Fibroblast of the aortic adventitia (primary cell): Measurements from ENCODE around the gene APBA1. TPM values are rescaled to one million over a fixed set of nuclear protein-coding genes. Genes with fewer than 3 reads are reported as not detected.

Experiments used
- DNase-seq: peaks from one replicate; pipeline ENCODE4 v3.0.0-alpha.2; 2010; ENCODE audit warnings: low read depth
- H3K4me3 ChIP-seq: 2 replicates; pipeline ENCODE4 v1.5.1; 2011; ENCODE audit warnings: low read depth, mild to moderate bottlenecking, control low read depth, low read length, moderate library complexity
- CTCF ChIP-seq: IDR thresholded peaks from 2 replicates; pipeline ENCODE4 v1.5.1; 2011; ENCODE audit warnings: mild to moderate bottlenecking, low read length, control low read depth, inconsistent platforms; ENCODE audit not compliant: insufficient read depth
- total RNA-seq: library from RNA; depleted of rRNA; stranded (reverse); fragments of >200 nt; gene quantifications from 2 replicates; pipeline ENCODE4 v1.2.3, GENCODE V29; 2012; ENCODE audit warnings: low replicate concordance

The APBA1 gene
- total RNA-seq, 1 donor = 12.4 TPM

DNA sequence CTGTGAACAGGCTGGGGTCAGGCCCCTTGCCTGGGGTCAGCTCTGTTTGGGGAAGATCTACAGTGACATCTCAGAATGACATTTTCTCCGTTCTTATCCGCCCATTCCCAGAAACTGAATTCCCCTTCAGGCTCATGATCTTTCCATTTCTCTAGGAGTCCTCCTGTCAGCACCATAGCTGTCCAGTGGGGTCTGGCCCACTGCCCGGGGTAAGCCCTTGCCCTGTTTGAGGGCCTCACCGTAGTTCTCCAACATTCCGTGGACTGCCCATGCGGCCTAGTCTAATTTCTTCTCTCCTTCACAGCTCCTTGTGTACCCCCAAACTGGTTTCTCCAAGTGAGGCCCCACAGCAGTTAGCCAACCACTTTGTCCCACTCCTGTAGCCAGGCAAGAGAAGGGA, 278.7 kb downstream of the APBA1 start:
- no peak overlapping the region for H3K4me3 ChIP-seq
- no peak for DNase-seq
- TF ChIP-seq CTCF = no peak

- no peak for DNase-seq
- TF ChIP-seq CTCF = no peak
- H3K4me3 ChIP-seq = no peak overlapping the region
These were observed 279.3 kb downstream of the APBA1 start for GRCh38 chr9:69392826-69393225.

GRCh38 chr9:69391946-69392345, 280.2 kb downstream of the APBA1 start:
- no peak for TF ChIP-seq CTCF
- H3K4me3 ChIP-seq = no peak overlapping the region
- peak; percentile 31 for DNase-seq

- no peak overlapping the region for H3K4me3 ChIP-seq
- TF ChIP-seq CTCF = no peak
- no peak for DNase-seq
These were observed 280.7 kb downstream of the APBA1 start for GRCh38 chr9:69391487-69391886.

GRCh38 chr9:69389437-69389995, 282.7 kb downstream of the APBA1 start:
- no peak for DNase-seq
- no peak overlapping the region for H3K4me3 ChIP-seq
- no peak for TF ChIP-seq CTCF

DNA sequence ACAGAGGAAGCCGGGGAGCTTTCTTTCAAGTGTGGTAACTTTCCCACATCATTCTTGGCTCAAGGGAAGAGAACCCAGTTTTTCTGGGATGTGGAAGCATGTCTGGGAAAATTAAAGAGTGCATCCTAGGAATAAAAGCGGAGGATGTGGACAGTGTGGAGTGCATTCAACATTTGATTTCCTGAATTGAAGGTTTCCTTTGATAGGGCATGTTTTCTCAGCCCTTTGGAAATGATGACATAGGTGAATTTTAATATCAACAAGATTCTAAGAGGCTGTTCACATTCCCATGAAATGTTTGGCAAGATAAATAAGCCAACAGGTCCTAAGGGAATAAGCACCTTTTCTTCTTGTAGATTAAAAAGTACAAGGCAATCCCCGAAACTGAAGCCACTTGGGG, 283.6 kb downstream of the APBA1 start:
- no peak for DNase-seq
- no peak overlapping the region for H3K4me3 ChIP-seq
- no peak for TF ChIP-seq CTCF

DNA sequence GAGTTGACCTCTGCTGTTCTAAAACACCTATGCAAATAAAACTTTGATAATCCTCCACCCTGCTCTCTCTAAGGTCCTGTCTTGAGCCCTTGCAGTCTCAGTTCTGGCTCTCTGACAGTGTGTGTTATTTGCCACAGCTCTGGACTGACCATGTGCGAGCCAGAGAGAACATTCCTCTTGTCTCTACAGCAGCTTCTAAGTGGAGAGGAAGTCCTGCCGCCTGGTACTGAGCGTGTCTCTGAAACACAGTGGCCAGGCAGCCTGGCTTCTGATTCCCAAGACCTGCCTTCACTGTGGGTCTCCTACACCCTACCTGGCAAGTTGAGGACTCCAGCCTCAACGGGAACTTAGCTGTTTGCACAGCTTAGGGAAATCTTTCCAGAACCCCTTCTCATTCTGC, 285.5 kb downstream of the APBA1 start:
- DNase-seq = no peak
- no peak for TF ChIP-seq CTCF
- no peak overlapping the region for H3K4me3 ChIP-seq
